ENCODE results near the gene LGALS9. TPM values are rescaled to one million over a fixed set of nuclear protein-coding genes. Genes with fewer than 3 reads are reported as not detected.

LGALS9 gene
- total and polyA plus RNA-seq, 9 of the 15 experiments (the other 6 are each of a cell fraction or from before 2014, with no cell fraction given) = 0.45 to 6.9 (median 2.8) TPM

- no peak for TF ChIP-seq ZBTB12 (CRISPR knock-in tag; IDR thresholded peaks at IDR 0.05)
- no peak for TF ChIP-seq ZNF124 (CRISPR knock-in tag; IDR thresholded peaks at IDR 0.05)
- TF ChIP-seq PCBP1 (IDR thresholded peaks at IDR 0.05; ENCODE audit: low read depth, low read length, poor library complexity, severe bottlenecking) = no peak
- no peak for TF ChIP-seq ETV1 (tag; conservative IDR thresholded peaks at IDR 0.05; ENCODE audit: low read depth)
These were observed 23.1 kb downstream of the LGALS9 start (continued) for GRCh38 chr17:27654136-27654535.

GRCh38 chr17:27654654-27655524 lies 23.9 kb downstream of the LGALS9 start:
- CTCF ChIA-PET (ENCODE audit: low intra/inter-chr PET ratio) = interaction anchor here (0.7 to 2.6 kb wide), 6 partner anchors 52 to 225 kb away, joined by 3 to 28 read pairs (median 6); no protein-coding TSS in a partner anchor
- Histone ChIP-seq H3K27ac (ENCODE audit: extremely low read depth, low read depth, low read length) (no peak overlapping the region), H3K27me3 (ENCODE audit: control insufficient read depth in 2 of 2, insufficient read depth in 2 of 2, low read length in 2 of 2) (no peaks in the 10 kb centered on the region), H3K9ac (ENCODE audit: insufficient read depth in 1 of 2, low read depth in 2 of 2, low read length in 2 of 2) (0 out of 4 replicates have a peak overlapping the region, but pooled peaks of 1 of the 2 experiments have one; percentile 1), H4K20me1 (replicated peaks; ENCODE audit: control insufficient read depth, insufficient read depth, low read length) (no peaks in the 10 kb centered on the region), H3K9me3 (replicated peaks; ENCODE audit: control insufficient read depth, insufficient read depth, low read depth, low read length) (no peaks in the 10 kb centered on the region), H3K4me3 (no peak overlapping the region), H3K36me3 (ENCODE audit: control insufficient read depth, insufficient read depth, low read length) (no peaks in the 10 kb centered on the region), H3K4me1 (replicated peaks in 1 of 2; ENCODE audit: control insufficient read depth in 2 of 2, insufficient read depth in 2 of 2, low read length in 2 of 2) (peaks cover 7 to 18% of the 10 kb centered on the region in 2 experiments; a peak in 4 of 5 replicates), H3K4me2 (ENCODE audit: insufficient read depth, low read length) (peak overlapping the region; percentile 71), H2AFZ (ENCODE audit: low read depth, low read length) (peak overlapping the region; percentile 96), H3K9me1 (ENCODE audit: control insufficient read depth, insufficient read depth, low read length) (no peaks in the 10 kb centered on the region), H3K79me2 (ENCODE audit: control insufficient read depth, insufficient read depth, low read length) (no peaks in the 10 kb centered on the region)
- WGBS (ENCODE audit: insufficient coverage, low coverage, missing lambda C conversion rate) = 12% methylated on average over 29 of the region's 34 CpGs
- peak; percentile 97 for FAIRE-seq
- POLR2A ChIA-PET = interaction anchor here (0.8 to 1.4 kb wide), 3 partner anchors 11 to 413 kb away, joined by 3 to 7 read pairs (median 3); no protein-coding TSS in a partner anchor
- intact Hi-C loops (cut with micrococcal nuclease) (loop anchor here (1.0 to 5.0 kb wide), 3 partner anchors 101 to 303 kb away; no protein-coding TSS in a partner anchor), in situ Hi-C loops (cut with MboI) (loop anchor here (5.0 to 10.0 kb wide), 4 partner anchors 48 to 420 kb away; no protein-coding TSS in a partner anchor)
- BruUV-seq (replicated peaks) = no TSS peak
- peak; percentile 95 for ATAC-seq
- peak; percentile 91 to 95 (median 92) for DNase-seq (ENCODE audit: extremely low read depth in 1 of 4, low spot score in 3 of 4)
- TF ChIP-seq ZBTB40 (IDR thresholded peaks at IDR 0.05) = peak; percentile 72; the same call in 1 of the 2 replicates
- TF ChIP-seq ZBTB40 (CRISPR knock-in tag; IDR thresholded peaks at IDR 0.05) = no peak
